Measurements from ENCODE around the gene PRTFDC1.

Gene PRTFDC1

GRCh38 chr10:24850727-24851296 lies 101.6 kb downstream of the PRTFDC1 start:
- DNase-seq, result no peak
- H3K27ac Mint-ChIP-seq, result no peak overlapping the region
- H3K36me3 Mint-ChIP-seq (ENCODE audit: low read depth), result no peaks in the 10 kb centered on the region
- H3K4me3 Mint-ChIP-seq, result no peak overlapping the region
- H3K27me3 Mint-ChIP-seq (ENCODE audit: low read depth, poor library complexity), result no peaks in the 10 kb centered on the region
- H3K9me3 Mint-ChIP-seq, result no peaks in the 10 kb centered on the region
- TF ChIP-seq, protein P1, sequence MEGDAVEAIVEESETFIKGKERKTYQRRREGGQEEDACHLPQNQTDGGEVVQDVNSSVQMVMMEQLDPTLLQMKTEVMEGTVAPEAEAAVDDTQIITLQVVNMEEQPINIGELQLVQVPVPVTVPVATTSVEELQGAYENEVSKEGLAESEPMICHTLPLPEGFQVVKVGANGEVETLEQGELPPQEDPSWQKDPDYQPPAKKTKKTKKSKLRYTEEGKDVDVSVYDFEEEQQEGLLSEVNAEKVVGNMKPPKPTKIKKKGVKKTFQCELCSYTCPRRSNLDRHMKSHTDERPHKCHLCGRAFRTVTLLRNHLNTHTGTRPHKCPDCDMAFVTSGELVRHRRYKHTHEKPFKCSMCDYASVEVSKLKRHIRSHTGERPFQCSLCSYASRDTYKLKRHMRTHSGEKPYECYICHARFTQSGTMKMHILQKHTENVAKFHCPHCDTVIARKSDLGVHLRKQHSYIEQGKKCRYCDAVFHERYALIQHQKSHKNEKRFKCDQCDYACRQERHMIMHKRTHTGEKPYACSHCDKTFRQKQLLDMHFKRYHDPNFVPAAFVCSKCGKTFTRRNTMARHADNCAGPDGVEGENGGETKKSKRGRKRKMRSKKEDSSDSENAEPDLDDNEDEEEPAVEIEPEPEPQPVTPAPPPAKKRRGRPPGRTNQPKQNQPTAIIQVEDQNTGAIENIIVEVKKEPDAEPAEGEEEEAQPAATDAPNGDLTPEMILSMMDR (IDR thresholded peaks at IDR 0.05), result no peak
- peaks cover 8% of the 10 kb centered on the region for H3K4me1 Mint-ChIP-seq

DNA sequence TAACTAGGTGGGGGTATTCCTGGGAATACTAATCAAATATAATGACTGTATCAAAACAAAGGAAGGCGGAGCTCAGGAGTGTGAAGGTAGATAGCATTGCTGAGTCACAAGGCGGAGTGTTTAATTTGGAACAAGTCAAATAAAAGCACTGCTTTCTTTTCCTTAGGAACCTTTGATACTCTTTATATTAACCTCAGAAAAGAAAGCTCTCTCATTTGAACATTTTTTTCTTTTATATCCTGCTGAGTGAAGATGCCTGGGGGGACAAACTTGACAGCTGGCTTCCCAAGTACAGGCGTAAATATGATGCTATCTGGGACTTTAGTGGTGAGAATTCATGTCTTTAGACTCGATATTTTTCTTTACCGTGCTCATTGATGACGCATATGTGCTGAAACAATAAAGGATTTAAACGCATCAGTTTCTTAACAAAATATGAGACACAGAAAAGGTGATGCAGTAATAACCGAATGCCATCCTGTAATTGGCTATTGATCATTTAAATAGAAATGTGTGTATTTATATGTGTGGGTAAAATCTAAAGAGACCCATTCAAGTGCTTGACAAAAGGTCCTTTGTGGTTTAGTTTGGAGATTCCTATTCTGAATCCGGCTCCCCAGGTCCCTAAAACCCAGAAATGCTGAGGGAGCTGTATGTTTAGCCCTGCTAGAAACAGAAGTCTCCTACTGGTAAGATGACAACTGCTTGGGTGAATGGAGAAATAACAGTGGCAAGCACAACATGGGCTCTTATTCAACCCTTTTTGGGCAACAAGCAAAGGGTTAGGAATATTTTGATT lies 102.7 kb downstream of the PRTFDC1 start:
- Mint-ChIP-seq H3K9me3 (no peaks in the 10 kb centered on the region), H3K4me3 (no peak overlapping the region), H3K36me3 (ENCODE audit: low read depth) (no peaks in the 10 kb centered on the region), H3K27ac (no peak overlapping the region), H3K4me1 (peaks cover 6% of the 10 kb centered on the region), H3K27me3 (ENCODE audit: low read depth, poor library complexity) (no peaks in the 10 kb centered on the region)
- no peak for DNase-seq
- TF ChIP-seq, protein P1 (IDR thresholded peaks at IDR 0.05), result no peak

- Mint-ChIP-seq H3K27ac (no peak overlapping the region), H3K4me3 (no peak overlapping the region), H3K9me3 (no peaks in the 10 kb centered on the region), H3K36me3 (ENCODE audit: low read depth) (no peaks in the 10 kb centered on the region), H3K4me1 (no peaks in the 10 kb centered on the region), H3K27me3 (ENCODE audit: low read depth, poor library complexity) (no peaks in the 10 kb centered on the region)
- no peak for DNase-seq
- TF ChIP-seq, protein P1 (IDR thresholded peaks at IDR 0.05), result no peak
These were observed 103.4 kb downstream of the PRTFDC1 start for GRCh38 chr10:24849051-24849450.

DNA sequence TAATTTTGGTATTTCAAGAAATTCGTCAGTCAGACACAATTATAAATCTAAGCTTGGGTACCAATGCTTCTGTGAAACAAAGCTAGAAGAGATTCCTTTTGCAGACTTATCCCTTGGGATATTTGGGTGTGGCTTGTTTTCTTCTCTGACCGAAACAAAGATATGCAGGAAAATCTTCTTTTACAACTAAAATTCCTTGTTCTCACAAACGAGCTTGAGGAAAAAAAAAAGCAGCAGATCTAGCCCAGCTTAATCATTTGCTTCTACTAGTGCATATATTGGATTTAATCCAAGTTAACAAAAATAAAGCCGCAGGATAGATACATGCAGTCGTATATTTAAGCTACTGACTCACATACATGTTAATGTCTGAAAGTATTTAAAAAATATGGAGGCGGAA lies 104.2 kb downstream of the PRTFDC1 start:
- Mint-ChIP-seq H3K4me3 (no peak overlapping the region), H3K9me3 (no peaks in the 10 kb centered on the region), H3K27ac (no peak overlapping the region), H3K4me1 (no peaks in the 10 kb centered on the region), H3K27me3 (ENCODE audit: low read depth, poor library complexity) (no peaks in the 10 kb centered on the region), H3K36me3 (ENCODE audit: low read depth) (no peaks in the 10 kb centered on the region)
- TF ChIP-seq, protein P1 (IDR thresholded peaks at IDR 0.05), result no peak
- no peak for DNase-seq

DNA sequence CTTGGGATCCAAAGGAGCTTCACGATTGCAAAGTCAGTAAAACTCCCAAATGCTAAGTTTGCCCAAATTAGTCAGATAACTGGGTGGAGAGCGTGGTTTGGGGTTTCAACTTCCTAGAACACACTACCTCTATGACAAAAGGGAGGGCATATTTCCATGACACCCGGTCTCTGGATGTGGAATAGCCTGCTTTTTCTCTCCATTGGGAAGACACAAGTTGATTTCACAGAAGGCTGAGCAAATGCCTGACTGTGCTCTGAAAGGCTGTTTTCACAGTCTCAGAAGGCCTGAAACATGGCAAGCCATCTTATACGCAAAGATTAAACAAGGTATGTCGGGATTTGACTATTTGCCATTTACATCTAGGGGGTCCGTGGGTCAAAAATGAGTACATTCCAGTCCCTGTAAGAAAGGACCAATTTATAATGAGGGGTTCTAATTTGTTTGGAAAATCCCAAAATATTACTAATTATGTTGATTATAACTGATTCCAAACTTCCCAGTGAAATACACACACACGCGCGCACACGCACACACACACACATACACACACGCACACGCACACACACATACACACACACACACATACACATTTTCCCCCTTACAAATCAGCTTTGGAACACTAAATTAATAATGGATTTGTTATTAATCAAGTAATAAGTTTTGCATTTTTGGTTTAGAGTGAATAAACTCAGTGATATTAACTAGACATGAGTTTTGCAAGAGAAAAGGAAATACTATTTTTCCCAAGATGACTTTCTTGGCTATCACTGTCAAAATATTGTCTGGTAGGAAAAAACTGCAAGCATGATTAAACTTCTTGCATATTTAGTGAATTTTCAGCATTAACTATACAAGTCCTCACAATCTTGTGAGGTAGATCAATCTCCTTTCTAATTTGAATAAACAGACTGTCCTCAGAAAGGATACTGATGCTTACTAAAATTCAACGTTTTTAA lies 105.0 kb downstream of the PRTFDC1 start:
- Mint-ChIP-seq H3K36me3 (ENCODE audit: low read depth) (no peaks in the 10 kb centered on the region), H3K4me1 (no peaks in the 10 kb centered on the region)

More for the DNA sequence above, 105.0 kb downstream of the PRTFDC1 start:
- Mint-ChIP-seq H3K27me3 (ENCODE audit: low read depth, poor library complexity) (no peaks in the 10 kb centered on the region), H3K4me3 (no peak overlapping the region), H3K9me3 (no peaks in the 10 kb centered on the region), H3K27ac (no peak overlapping the region)
- TF ChIP-seq, protein P1 (IDR thresholded peaks at IDR 0.05), result no peak
- no peak for DNase-seq

Data from nephron progenitor cell (in vitro differentiated cells).